ENCODE measurements around the gene KIF5A.

Gene KIF5A

DNA sequence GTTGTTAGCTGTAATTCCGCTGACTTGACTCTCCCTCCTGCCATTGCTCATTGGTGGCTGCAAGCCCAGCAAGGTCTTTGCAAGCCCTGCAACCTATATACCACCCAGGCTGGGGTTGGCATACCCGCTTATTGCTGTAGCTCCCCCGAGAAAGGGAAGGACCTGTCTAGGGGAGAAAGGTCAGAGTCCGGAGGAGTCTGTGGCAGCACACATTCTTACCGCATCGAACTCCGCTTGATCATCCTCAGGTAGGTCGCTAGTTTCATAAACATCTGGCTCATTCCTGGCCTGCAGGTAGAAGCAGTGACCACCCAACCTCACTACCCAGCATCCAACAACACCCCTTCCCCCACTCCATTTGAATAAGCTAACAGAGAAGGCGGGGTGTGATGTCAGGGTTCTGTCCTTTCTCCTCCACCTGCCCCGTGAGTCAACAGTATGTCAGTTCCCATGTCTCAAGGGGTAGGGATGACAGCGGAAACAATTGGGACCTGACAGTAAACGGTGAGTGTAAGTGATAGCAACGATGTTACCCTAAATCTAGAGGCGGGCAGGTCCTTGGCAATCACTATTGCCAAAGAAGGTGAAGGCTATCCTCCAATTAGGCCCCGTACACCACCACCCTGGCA, 3.9 kb upstream of the KIF5A start:
- TF ChIP-seq, protein P1, sequence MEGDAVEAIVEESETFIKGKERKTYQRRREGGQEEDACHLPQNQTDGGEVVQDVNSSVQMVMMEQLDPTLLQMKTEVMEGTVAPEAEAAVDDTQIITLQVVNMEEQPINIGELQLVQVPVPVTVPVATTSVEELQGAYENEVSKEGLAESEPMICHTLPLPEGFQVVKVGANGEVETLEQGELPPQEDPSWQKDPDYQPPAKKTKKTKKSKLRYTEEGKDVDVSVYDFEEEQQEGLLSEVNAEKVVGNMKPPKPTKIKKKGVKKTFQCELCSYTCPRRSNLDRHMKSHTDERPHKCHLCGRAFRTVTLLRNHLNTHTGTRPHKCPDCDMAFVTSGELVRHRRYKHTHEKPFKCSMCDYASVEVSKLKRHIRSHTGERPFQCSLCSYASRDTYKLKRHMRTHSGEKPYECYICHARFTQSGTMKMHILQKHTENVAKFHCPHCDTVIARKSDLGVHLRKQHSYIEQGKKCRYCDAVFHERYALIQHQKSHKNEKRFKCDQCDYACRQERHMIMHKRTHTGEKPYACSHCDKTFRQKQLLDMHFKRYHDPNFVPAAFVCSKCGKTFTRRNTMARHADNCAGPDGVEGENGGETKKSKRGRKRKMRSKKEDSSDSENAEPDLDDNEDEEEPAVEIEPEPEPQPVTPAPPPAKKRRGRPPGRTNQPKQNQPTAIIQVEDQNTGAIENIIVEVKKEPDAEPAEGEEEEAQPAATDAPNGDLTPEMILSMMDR (IDR thresholded peaks at IDR 0.05; ENCODE audit: low read depth, low read length): no peak
- H3K4me3 ChIP-seq (ENCODE audit: low read depth, low read length): peak overlapping the region; percentile 79

DNA sequence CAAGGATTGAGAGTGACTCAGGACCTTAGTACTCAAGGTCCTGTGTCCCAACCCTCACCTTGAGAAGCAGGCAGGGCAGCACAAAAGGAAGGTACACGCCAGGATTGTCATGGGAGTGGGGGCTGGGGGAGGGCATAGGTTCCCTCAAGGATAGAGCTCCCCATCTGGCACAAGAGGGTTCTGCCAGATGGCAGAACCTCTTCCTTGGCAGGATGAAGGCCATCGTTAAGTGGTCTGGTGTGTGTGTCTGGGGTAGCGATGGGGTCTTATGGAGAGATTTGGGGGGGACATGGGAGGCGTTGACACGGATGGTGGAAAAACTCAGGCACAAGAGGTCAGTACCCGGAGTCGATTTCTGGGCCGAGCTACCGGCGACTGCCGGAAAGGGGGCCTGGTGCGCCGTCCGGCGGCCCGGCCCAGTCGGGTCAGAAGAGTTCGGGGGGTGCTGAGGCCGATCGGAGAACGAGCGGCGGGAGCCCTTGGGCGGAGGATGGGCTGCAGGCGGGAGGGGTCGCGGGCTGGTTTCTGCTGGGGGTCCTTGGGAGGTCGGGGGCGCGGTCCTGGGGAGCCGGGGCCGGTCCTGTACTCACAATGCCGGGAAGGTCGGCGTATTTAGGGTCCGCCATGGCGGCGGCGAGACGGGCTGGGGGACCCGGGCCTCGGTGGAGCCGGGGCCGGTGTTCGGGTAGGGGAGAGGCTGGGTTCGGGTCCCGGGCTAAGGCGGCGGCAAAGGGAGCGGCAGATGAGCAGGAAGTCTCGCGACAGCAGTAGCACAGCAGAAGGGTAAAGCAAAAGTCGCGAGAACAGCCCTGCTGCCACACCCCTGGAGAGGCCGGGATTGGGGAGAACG, 3.2 kb upstream of the KIF5A start, which contains the start of gene DCTN2:
DCTN2 (minus strand) TSS at position 755 of the 850 bp plus-strand sequence; CDS start at position 626, 129 bp downstream.
- H3K4me3 ChIP-seq (ENCODE audit: low read depth, low read length): peak within 1 kb of the TSS; percentile 79
- TF ChIP-seq, protein P1 (IDR thresholded peaks at IDR 0.05; ENCODE audit: low read depth, low read length): no peak

DNA sequence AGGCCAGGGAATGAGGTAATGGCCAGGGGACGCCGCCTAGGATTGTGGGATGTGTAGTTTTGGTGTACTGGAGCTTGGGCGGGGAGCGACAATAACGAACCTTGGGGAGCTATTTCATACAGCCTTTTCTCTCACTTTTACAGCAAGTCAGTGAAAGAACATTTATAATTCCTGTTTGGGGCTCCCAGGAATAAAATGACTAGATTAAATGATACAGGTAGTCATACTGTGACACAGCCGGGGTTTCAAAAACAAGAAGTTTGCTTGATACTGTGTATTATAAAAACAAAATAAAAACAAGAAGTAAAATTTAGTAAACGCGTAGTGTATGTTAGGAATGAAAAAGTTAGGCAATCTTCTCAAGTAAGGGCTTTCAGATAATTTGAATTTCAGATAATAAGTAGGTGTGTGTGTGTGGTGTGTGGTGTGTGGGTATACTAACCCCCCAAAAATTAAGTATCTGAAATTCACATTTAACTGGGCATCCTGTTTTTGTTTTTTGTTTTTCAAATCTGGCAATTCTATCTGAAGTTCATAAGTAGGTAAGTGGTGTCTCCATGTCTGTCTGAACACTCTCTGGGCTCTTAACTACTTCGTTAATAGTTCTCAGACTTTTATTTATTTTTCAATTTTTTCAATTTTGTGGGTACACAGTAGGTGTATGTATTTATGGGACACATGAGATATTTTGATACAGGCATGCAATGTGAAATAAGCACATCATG, 2.4 kb upstream of the KIF5A start:
- TF ChIP-seq, protein P1 (IDR thresholded peaks at IDR 0.05; ENCODE audit: low read depth, low read length): no peak
- peak overlapping the region; percentile 79 for H3K4me3 ChIP-seq (ENCODE audit: low read depth, low read length)

DNA sequence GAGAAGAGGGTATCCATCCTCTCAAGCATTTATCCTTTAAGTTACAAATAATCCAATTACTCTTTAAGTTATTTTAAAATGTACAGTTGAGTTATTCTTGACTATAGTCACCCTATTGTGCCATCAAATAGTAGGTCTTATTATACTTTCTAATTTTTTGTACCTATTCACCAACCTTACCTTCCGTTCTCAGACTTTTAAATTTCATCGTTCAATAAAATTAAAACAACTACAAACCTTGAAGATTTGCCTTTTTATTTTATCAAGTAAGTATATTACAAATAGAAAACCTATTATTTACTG, 1.9 kb upstream of the KIF5A start:
- TF ChIP-seq, protein P1 (IDR thresholded peaks at IDR 0.05; ENCODE audit: low read depth, low read length): no peak
- no peak overlapping the region for H3K4me3 ChIP-seq (ENCODE audit: low read depth, low read length)

DNA sequence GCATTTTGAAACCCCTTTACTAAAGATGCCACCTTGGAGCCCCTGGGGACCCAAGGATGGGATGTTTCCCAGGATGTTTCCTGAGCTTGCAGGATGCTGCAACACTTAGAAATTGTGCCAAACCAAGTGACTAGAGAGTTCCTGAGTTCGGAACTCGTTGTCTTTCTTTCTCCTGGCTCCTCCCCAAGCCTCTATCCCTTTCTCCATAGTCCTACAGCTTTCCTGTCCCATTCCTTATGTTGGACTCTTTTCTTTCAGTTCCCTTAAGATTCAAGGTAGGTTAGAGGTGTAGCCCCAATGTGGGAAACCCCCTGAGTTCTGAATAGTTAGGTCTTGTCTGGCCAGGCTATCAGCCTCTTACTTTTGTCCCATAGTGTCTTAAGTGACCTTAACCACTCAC, 1.4 kb upstream of the KIF5A start:
- TF ChIP-seq, protein P1 (IDR thresholded peaks at IDR 0.05; ENCODE audit: low read depth, low read length): no peak
- H3K4me3 ChIP-seq (ENCODE audit: low read depth, low read length): no peak overlapping the region

DNA sequence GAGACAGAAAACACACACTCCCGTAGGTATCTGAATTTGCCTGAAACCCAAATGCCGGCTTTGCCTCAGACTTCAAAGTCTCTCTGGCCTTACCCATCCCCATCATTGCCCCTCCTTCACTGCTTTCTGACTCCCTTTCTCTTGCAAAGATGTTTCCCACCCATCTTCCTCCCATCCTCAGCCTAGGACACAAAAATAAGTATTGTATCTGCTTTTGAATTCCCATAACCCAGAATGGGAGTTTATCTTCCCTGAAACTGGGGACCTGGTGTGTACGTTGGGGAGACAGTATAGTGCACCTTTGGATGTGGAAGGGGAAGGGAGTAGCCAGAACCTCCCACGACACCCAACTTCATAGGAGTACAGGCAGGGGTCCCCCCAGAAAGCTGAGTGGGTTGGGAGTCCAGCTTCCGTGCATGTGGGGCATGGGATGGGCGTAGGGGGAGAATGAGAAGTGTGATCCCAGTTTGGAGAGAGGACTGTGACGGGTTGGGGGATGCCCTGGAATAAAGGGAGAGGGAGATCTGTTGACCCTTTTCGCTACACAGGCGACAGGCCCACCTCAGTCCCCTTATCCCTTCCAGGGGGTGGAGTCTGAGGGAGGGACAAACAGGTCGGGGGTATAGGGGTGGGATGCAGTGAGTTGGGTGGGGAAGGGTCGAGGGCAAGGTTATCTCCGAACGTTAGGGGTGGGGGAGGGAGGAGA, 488 bp upstream of the KIF5A start:
- H3K4me3 ChIP-seq (ENCODE audit: low read depth, low read length): peak overlapping the region; percentile 50
- TF ChIP-seq, protein P1 (IDR thresholded peaks at IDR 0.05; ENCODE audit: low read depth, low read length): no peak
